Type B pancreatic cell (in vitro differentiated cells): Measurements from ENCODE around the gene RPL23. TPM values are rescaled to one million over a fixed set of nuclear protein-coding genes. Genes with fewer than 3 reads are reported as not detected.

Experiments used
- DNase-seq: peaks from one replicate; pipeline ENCODE4 v3.0.0; 2021; ENCODE audit warnings: mixed read lengths; ENCODE audit not compliant: unreplicated experiment; ENCODE audit errors: extremely low spot score
- H3K27ac Mint-ChIP-seq: 2 replicates; pipeline ENCODE4 v1.8.0; 2021; ENCODE audit warnings: mild to moderate bottlenecking, mixed read lengths
- H3K27me3 Mint-ChIP-seq: 2 replicates; pipeline ENCODE4 v1.8.0; 2021; ENCODE audit warnings: mixed read lengths
- H3K36me3 Mint-ChIP-seq: 2 replicates; pipeline ENCODE4 v1.8.0; 2021; ENCODE audit warnings: mixed read lengths
- H3K4me1 Mint-ChIP-seq: one replicate; pipeline ENCODE4 v1.8.0; 2021; ENCODE audit warnings: mixed read lengths; ENCODE audit not compliant: unreplicated experiment
- H3K4me3 Mint-ChIP-seq: 2 replicates; pipeline ENCODE4 v1.8.0; 2021; ENCODE audit warnings: mild to moderate bottlenecking, mixed read lengths
- H3K9me3 Mint-ChIP-seq: 2 replicates; pipeline ENCODE4 v1.8.0; 2021; ENCODE audit warnings: mixed read lengths
- CTCF ChIP-seq: fragments of 200-600 bp; sonication (generic); conservative IDR thresholded peaks from 2 replicates; pipeline ENCODE4 v1.5.0; 2021; ENCODE audit warnings: antibody characterized with exemption, mild to moderate bottlenecking
- total RNA-seq: library from RNA; stranded (reverse); gene quantifications from 2 replicates; pipeline ENCODE4 v1.2.1, GENCODE V29; 2021; ENCODE audit warnings: low replicate concordance

RPL23 gene
- total RNA-seq, 1 donor from 2014 or later = 1,925 TPM

GRCh38 chr17:38883592-38884526, 30.3 kb upstream of the RPL23 start:
- no peak for DNase-seq
- Mint-ChIP-seq H3K4me3 (peak overlapping the region; percentile 51), H3K27me3 (no peaks in the 10 kb centered on the region), H3K36me3 (peaks cover 19% of the 10 kb centered on the region), H3K4me1 (peaks cover 51% of the 10 kb centered on the region), H3K9me3 (no peaks in the 10 kb centered on the region), H3K27ac (peak overlapping the region; percentile 93)
- TF ChIP-seq CTCF = peak; percentile 50

- DNase-seq = no peak
- H3K27ac Mint-ChIP-seq = peak overlapping the region; percentile 93
- TF ChIP-seq CTCF = no peak
- no peaks in the 10 kb centered on the region for H3K9me3 Mint-ChIP-seq
- H3K4me1 Mint-ChIP-seq = peaks cover 60% of the 10 kb centered on the region
- peaks cover 27% of the 10 kb centered on the region for H3K36me3 Mint-ChIP-seq
- H3K27me3 Mint-ChIP-seq = no peaks in the 10 kb centered on the region
- H3K4me3 Mint-ChIP-seq = peak overlapping the region; percentile 47
Observed at GRCh38 chr17:38882870-38883269, 29.3 kb upstream of the RPL23 start.

GRCh38 chr17:38881600-38882191, 28.2 kb upstream of the RPL23 start:
- Mint-ChIP-seq H3K27me3 (no peaks in the 10 kb centered on the region), H3K36me3 (peaks cover 29% of the 10 kb centered on the region), H3K4me3 (peak overlapping the region; percentile 77), H3K9me3 (no peaks in the 10 kb centered on the region), H3K4me1 (peaks cover 61% of the 10 kb centered on the region), H3K27ac (peak overlapping the region; percentile 93)
- TF ChIP-seq CTCF = no peak
- peak; percentile 85 for DNase-seq

- no peak for DNase-seq
- peak overlapping the region; percentile 96 for H3K27ac Mint-ChIP-seq
- H3K27me3 Mint-ChIP-seq = no peaks in the 10 kb centered on the region
- peaks cover 53% of the 10 kb centered on the region for H3K4me1 Mint-ChIP-seq
- no peaks in the 10 kb centered on the region for H3K9me3 Mint-ChIP-seq
- peaks cover 29% of the 10 kb centered on the region for H3K36me3 Mint-ChIP-seq
- H3K4me3 Mint-ChIP-seq = peak overlapping the region; percentile 82
- TF ChIP-seq CTCF = no peak
Observed at GRCh38 chr17:38879878-38880665, 26.6 kb upstream of the RPL23 start.

- DNase-seq = no peak
- H3K4me3 Mint-ChIP-seq = no peak overlapping the region
Observed at GRCh38 chr17:38877130-38877851, 23.8 kb upstream of the RPL23 start.

More at GRCh38 chr17:38877130-38877851, 23.8 kb upstream of the RPL23 start:
- peaks cover 21% of the 10 kb centered on the region for H3K36me3 Mint-ChIP-seq
- no peak for TF ChIP-seq CTCF
- H3K27ac Mint-ChIP-seq = peak overlapping the region; percentile 68
- no peaks in the 10 kb centered on the region for H3K27me3 Mint-ChIP-seq
- no peaks in the 10 kb centered on the region for H3K9me3 Mint-ChIP-seq
- H3K4me1 Mint-ChIP-seq = peaks cover 61% of the 10 kb centered on the region
